ENCODE data around the gene ADGRL3.

Gene ADGRL3

DNA sequence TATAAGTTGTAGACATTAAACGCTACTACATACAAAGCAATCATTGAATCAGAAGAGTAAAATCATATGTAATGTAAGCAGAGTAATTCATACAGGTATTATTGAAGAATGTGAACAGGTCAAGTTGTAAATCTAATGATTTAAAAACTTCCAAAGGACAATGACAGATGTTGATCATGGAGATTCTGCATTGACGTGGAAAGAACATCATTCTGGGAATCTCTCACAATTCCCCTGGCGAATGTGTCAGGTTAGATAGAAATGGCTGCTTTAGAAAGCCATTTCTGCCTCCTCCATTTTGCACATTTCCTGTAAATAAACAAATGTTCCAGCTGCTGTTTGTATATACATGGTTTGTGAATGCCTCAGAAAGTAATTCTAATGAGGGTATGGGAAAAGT lies 719.4 kb downstream of the ADGRL3 start:
- TF ChIP-seq, protein P1, sequence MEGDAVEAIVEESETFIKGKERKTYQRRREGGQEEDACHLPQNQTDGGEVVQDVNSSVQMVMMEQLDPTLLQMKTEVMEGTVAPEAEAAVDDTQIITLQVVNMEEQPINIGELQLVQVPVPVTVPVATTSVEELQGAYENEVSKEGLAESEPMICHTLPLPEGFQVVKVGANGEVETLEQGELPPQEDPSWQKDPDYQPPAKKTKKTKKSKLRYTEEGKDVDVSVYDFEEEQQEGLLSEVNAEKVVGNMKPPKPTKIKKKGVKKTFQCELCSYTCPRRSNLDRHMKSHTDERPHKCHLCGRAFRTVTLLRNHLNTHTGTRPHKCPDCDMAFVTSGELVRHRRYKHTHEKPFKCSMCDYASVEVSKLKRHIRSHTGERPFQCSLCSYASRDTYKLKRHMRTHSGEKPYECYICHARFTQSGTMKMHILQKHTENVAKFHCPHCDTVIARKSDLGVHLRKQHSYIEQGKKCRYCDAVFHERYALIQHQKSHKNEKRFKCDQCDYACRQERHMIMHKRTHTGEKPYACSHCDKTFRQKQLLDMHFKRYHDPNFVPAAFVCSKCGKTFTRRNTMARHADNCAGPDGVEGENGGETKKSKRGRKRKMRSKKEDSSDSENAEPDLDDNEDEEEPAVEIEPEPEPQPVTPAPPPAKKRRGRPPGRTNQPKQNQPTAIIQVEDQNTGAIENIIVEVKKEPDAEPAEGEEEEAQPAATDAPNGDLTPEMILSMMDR (IDR thresholded peaks at IDR 0.05; ENCODE audit: low read depth, low read length), result no peak
- in situ Hi-C loops (cut with HindIII; ENCODE audit: low sequenced_read_pairs), result no loop called here
- DNase-seq (ENCODE audit: low read depth, low spot score), result no peak
- no peak overlapping the region for H3K4me3 ChIP-seq (ENCODE audit: low read depth, low read length)

DNA sequence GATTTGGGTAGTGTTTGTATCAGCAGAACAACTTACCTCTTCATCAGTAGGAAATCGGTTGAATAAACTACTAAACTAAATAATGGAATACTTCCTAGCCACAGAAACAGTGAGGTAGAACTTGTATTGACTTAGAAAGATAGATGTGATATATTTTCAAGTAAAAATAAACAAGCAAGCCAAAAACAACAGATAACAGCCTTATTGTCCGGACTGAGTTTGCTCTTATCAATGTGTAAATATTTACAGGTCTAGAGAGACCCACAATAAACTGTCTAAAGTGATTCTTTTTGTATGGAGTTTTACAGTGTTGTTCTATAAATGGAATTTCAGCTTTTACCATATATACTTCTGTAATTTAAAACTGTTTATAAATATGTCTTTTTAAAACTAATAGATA lies 721.8 kb downstream of the ADGRL3 start:
- DNase-seq (ENCODE audit: low read depth, low spot score), result no peak
- TF ChIP-seq, protein P1 (IDR thresholded peaks at IDR 0.05; ENCODE audit: low read depth, low read length), result no peak
- in situ Hi-C loops (cut with HindIII; ENCODE audit: low sequenced_read_pairs), result no loop called here
- H3K4me3 ChIP-seq (ENCODE audit: low read depth, low read length), result no peak overlapping the region

DNA sequence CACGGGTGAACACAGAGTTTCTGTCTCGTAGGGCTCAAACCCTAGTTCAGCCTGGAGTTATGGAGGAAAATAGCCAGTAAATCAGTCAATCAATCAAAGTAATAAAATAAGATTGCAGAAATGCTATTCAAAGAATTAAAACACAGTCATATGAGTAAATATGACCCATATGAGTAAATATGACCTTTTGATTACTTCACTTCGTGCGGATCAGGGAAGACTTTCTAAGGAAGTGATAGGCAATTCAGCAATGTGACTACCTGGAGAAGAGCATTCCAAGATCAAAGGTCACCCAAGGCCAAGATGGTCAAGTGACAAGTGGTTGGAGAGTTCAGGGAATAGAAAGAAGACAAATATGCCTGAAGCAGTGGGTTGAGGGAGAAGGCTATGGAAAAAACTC lies 722.6 kb downstream of the ADGRL3 start:
- TF ChIP-seq, protein P1 (IDR thresholded peaks at IDR 0.05; ENCODE audit: low read depth, low read length), result no peak
- no peak overlapping the region for H3K4me3 ChIP-seq (ENCODE audit: low read depth, low read length)
- DNase-seq (ENCODE audit: low read depth, low spot score), result no peak
- in situ Hi-C loops (cut with HindIII; ENCODE audit: low sequenced_read_pairs), result no loop called here

DNA sequence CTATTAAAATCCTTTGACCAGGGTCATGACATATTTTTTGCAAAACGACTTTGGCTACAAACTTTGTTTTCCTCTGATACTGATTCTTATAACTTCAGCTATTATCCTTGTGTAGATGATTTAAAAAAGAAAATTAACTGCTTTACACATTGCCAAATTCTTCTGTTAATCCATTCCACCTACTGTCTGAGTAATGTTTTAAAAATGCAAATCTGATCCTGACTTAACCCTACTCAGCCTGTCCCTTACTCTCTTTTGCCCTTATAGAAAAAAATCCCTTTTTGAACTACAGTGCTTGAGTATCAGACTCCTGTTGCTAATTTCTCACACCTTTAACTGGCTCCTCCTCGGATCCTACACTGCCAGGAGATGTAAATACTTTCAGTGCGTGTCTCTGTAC lies 723.1 kb downstream of the ADGRL3 start:
- H3K4me3 ChIP-seq (ENCODE audit: low read depth, low read length), result no peak overlapping the region
- in situ Hi-C loops (cut with HindIII; ENCODE audit: low sequenced_read_pairs), result no loop called here
- no peak for DNase-seq (ENCODE audit: low read depth, low spot score)
- TF ChIP-seq, protein P1 (IDR thresholded peaks at IDR 0.05; ENCODE audit: low read depth, low read length), result no peak

DNA sequence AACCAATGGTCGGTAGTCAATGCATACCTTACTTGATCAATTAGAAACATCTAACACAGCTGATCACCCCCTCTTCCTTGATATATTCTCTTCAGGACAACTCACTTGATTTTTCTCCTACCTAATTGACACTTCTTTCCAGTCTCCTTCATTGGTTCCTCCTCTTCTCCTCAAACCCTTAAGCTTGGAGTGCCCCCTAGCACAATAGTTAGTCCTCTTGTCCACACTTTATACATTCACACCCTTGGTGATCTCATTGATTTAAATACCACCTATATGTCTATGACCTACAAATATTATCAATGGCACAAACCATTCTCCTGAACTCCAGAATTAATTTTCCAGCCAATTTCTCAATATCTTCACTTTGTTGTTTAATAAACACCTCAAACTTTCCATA lies 724.0 kb downstream of the ADGRL3 start:
- no peak overlapping the region for H3K4me3 ChIP-seq (ENCODE audit: low read depth, low read length)
- DNase-seq (ENCODE audit: low read depth, low spot score), result no peak
- TF ChIP-seq, protein P1 (IDR thresholded peaks at IDR 0.05; ENCODE audit: low read depth, low read length), result no peak
- in situ Hi-C loops (cut with HindIII; ENCODE audit: low sequenced_read_pairs), result no loop called here

DNA sequence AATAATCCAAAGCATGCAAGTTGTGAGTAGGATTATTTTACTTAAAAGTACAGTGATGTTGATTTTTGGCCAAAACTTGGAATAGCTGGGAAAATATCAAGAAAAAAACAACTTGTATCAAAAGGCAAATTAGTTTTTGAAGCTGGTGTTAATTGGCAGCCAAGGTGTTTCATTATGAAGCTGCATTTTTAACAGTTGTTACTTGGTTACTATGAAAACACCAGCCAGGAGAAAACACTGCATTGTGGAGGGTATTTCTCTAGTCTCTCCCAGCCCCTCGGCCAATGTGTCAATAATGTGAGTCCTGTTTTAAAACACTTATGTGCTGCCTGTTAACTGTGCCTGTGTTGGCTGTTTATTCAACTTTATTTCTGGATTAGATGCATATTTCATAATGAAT lies 733.4 kb downstream of the ADGRL3 start:
- TF ChIP-seq, protein P1 (IDR thresholded peaks at IDR 0.05; ENCODE audit: low read depth, low read length), result no peak
- in situ Hi-C loops (cut with HindIII; ENCODE audit: low sequenced_read_pairs), result no loop called here
- no peak for DNase-seq (ENCODE audit: low read depth, low spot score)
- no peak overlapping the region for H3K4me3 ChIP-seq (ENCODE audit: low read depth, low read length)

DNA sequence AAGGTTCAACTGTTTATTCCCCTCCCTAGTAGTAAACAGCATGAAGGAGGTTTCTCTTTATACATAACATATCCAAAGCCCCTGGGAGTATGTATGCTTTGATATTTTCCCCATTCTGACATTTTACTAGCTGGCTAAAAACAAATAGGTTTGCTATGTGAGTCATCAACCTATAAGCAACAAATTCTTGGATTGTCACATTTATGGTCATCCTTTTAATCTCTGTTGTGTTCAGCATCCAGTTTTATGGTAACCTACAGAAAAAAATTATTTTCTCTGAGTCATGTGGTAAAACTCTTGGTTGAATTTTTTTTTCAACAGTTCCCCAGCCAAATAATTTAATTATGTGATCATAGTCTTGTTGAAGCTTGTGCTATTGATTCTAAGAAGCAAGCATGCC lies 734.1 kb downstream of the ADGRL3 start:
- no peak overlapping the region for H3K4me3 ChIP-seq (ENCODE audit: low read depth, low read length)
- no peak for DNase-seq (ENCODE audit: low read depth, low spot score)
- in situ Hi-C loops (cut with HindIII; ENCODE audit: low sequenced_read_pairs), result no loop called here
- TF ChIP-seq, protein P1 (IDR thresholded peaks at IDR 0.05; ENCODE audit: low read depth, low read length), result no peak
